Loucy (cell line): Measurements from ENCODE around the gene PARP12.

Experiments used
- H2AFZ ChIP-seq: fragments of 200-600 bp; sonication (generic); 2 replicates; pipeline ENCODE4 v1.6.0; 2016; ENCODE audit warnings: antibody characterized with exemption, mild to moderate bottlenecking, low read length, moderate library complexity
- H3F3A ChIP-seq: fragments of 200-600 bp; 2 replicates; pipeline ENCODE4 v1.6.0; 2016; ENCODE audit warnings: antibody characterized with exemption, low read depth, mild to moderate bottlenecking
- H3K27me3 ChIP-seq: fragments of 200-600 bp; sonication (generic); 2 replicates; pipeline ENCODE4 v1.6.1; 2014; ENCODE audit warnings: low read length, mild to moderate bottlenecking; ENCODE audit not compliant: insufficient read depth, poor library complexity, severe bottlenecking
- H3K36me3 ChIP-seq: fragments of 200-600 bp; sonication (generic); 2 replicates; pipeline ENCODE4 v1.6.1; 2016; ENCODE audit warnings: low read length; ENCODE audit not compliant: insufficient read depth
- H3K4me1 ChIP-seq: fragments of 200-600 bp; sonication (generic); 2 replicates; pipeline ENCODE4 v1.5.1; 2014; ENCODE audit warnings: low read length, mild to moderate bottlenecking; ENCODE audit not compliant: insufficient read depth, poor library complexity, severe bottlenecking
- H3K4me2 ChIP-seq: fragments of 200-600 bp; sonication (generic); 2 replicates; pipeline ENCODE4 v1.6.0; 2014; ENCODE audit warnings: antibody characterized with exemption, low read length, low read depth, mild to moderate bottlenecking; ENCODE audit not compliant: poor library complexity, severe bottlenecking
- H3K4me3 ChIP-seq: fragments of 200-600 bp; sonication (generic); 2 replicates; pipeline ENCODE4 v1.5.1; 2014; ENCODE audit warnings: low read length, mild to moderate bottlenecking, mixed read lengths; ENCODE audit not compliant: poor library complexity, severe bottlenecking
- H3K79me2 ChIP-seq: fragments of 200-600 bp; sonication (generic); 2 replicates; pipeline ENCODE4 v1.6.1; 2014; ENCODE audit warnings: low read length; ENCODE audit not compliant: insufficient read depth
- H3K9ac ChIP-seq: fragments of 200-600 bp; sonication (generic); 2 replicates; pipeline ENCODE4 v1.6.0; 2014; ENCODE audit warnings: mild to moderate bottlenecking, low read depth, low read length, moderate library complexity; ENCODE audit not compliant: poor library complexity, severe bottlenecking
- H3K9me2 ChIP-seq: fragments of 200-600 bp; sonication (generic); replicated peaks from 2 replicates; pipeline ENCODE4 v1.6.1; 2016; ENCODE audit warnings: low read depth, low read length, mixed read lengths
- H3K9me3 ChIP-seq: fragments of 200-600 bp; sonication (generic); 2 replicates; pipeline ENCODE4 v1.6.1; 2014; ENCODE audit warnings: mild to moderate bottlenecking, antibody characterized with exemption, low read length, low read depth; ENCODE audit not compliant: insufficient read depth
- H4K20me1 ChIP-seq: fragments of 200-600 bp; sonication (generic); 2 replicates; pipeline ENCODE4 v1.6.0; 2014; ENCODE audit warnings: antibody characterized with exemption, low read length, mild to moderate bottlenecking; ENCODE audit not compliant: insufficient read depth, poor library complexity, severe bottlenecking
- CTCF ChIP-seq: fragments of 200-600 bp; sonication (generic); conservative IDR thresholded peaks from 2 replicates; pipeline ENCODE4 v1.5.1; 2014; ENCODE audit warnings: mild to moderate bottlenecking, antibody characterized with exemption, low read length
- EZH2phosphoT487 ChIP-seq: fragments of 200-600 bp; IDR thresholded peaks from 2 replicates; pipeline ENCODE4 v1.6.1; 2018; ENCODE audit warnings: antibody characterized with exemption, mild to moderate bottlenecking, moderate library complexity, borderline replicate concordance

PARP12 gene

GRCh38 chr7:140026935-140027334, 35.8 kb downstream of the PARP12 start:
- Histone ChIP-seq H3K4me2 (no peak overlapping the region), H2AFZ (no peak overlapping the region), H3F3A (no peaks in the 10 kb centered on the region), H3K4me1 (peaks cover 8% of the 10 kb centered on the region), H3K9me3 (no peaks in the 10 kb centered on the region), H3K4me3 (no peak overlapping the region), H3K36me3 (peaks cover 55% of the 10 kb centered on the region; the same call in 1 of the 2 replicates), H4K20me1 (no peaks in the 10 kb centered on the region), H3K9me2 (no peaks in the 10 kb centered on the region), H3K79me2 (no peaks in the 10 kb centered on the region), H3K9ac (no peak overlapping the region), H3K27me3 (no peaks in the 10 kb centered on the region)
- TF ChIP-seq CTCF (no peak), EZH2phosphoT487 (no peak)

GRCh38 chr7:140025814-140026433, 36.8 kb downstream of the PARP12 start:
- Histone ChIP-seq H4K20me1 (no peaks in the 10 kb centered on the region), H3K4me1 (peaks cover 8% of the 10 kb centered on the region), H3K36me3 (peaks cover 50% of the 10 kb centered on the region; the same call in 1 of the 2 replicates)

GRCh38 chr7:140025241-140025640, 37.5 kb downstream of the PARP12 start:
- Histone ChIP-seq H3K4me1 (peaks cover 8% of the 10 kb centered on the region), H3K9ac (no peak overlapping the region), H3K4me2 (no peak overlapping the region), H3F3A (no peaks in the 10 kb centered on the region), H2AFZ (no peak overlapping the region), H3K27me3 (no peaks in the 10 kb centered on the region), H4K20me1 (no peaks in the 10 kb centered on the region), H3K4me3 (no peak overlapping the region), H3K9me3 (no peaks in the 10 kb centered on the region), H3K79me2 (no peaks in the 10 kb centered on the region), H3K9me2 (no peaks in the 10 kb centered on the region), H3K36me3 (peaks cover 45% of the 10 kb centered on the region; the same call in 1 of the 2 replicates)
- TF ChIP-seq CTCF (no peak), EZH2phosphoT487 (no peak)

More at GRCh38 chr7:140025814-140026433, 36.8 kb downstream of the PARP12 start:
- no peaks in the 10 kb centered on the region for H3F3A ChIP-seq
- TF ChIP-seq EZH2phosphoT487 (no peak), CTCF (no peak)
- no peak overlapping the region for H3K4me2 ChIP-seq
- no peak overlapping the region for H2AFZ ChIP-seq
- no peaks in the 10 kb centered on the region for H3K79me2 ChIP-seq
- H3K9ac ChIP-seq, result no peak overlapping the region
- H3K9me3 ChIP-seq, result no peaks in the 10 kb centered on the region
- H3K4me3 ChIP-seq, result no peak overlapping the region
- H3K9me2 ChIP-seq, result no peaks in the 10 kb centered on the region
- H3K27me3 ChIP-seq, result no peaks in the 10 kb centered on the region
